ENCODE data around the gene CARS1. TPM values are rescaled to one million over a fixed set of nuclear protein-coding genes. Genes with fewer than 3 reads are reported as not detected.

Gene CARS1
- total and polyA plus RNA-seq, 2 of the 4 experiments (the other 2 are of a cell fraction): 72.7 to 78.3 TPM

GRCh38 chr11:3042496-3043314, 14.5 kb downstream of the CARS1 start (continued):
- TF ChIP-seq CHD1 (IDR thresholded peaks at IDR 0.05; ENCODE audit: low read depth, low read length): no peak

- H2BK5ac ChIP-seq (ENCODE audit: low read depth, low read length, poor library complexity, severe bottlenecking): no peak overlapping the region
- no peak overlapping the region for H4K91ac ChIP-seq (ENCODE audit: insufficient read depth, low read depth, low read length)
- H3K36me3 ChIP-seq (ENCODE audit: control insufficient read depth, insufficient read depth, low read length): peaks cover 61% of the 10 kb centered on the region
- WGBS, 2 experiments (ENCODE audit: extremely low coverage in 2 of 2, insufficient read length in 1 of 2): 92% methylated on average over 12 of the region's 17 CpGs; no CpG with 5 or more reads in 1 of the 2 experiments
- ChIA-PET CTCF (no interaction called here), POLR2A (ENCODE audit: unreplicated experiment) (no interaction called here)
- H2BK20ac ChIP-seq (ENCODE audit: low read depth, low read length): no peak overlapping the region
- no peaks in the 10 kb centered on the region for H3K9me3 ChIP-seq (ENCODE audit: control insufficient read depth, insufficient read depth, low read length)
- intact Hi-C loops (cut with micrococcal nuclease) (no loop called here), dilution Hi-C loops (cut with HindIII; ENCODE audit: low sequenced_read_pairs, unreplicated experiment) (no loop called here), in situ Hi-C loops (cut with MboI; ENCODE audit: low sequenced_read_pairs) (loop anchor here (5.0 kb wide), 1 partner anchor 50 kb away; no protein-coding TSS in a partner anchor)
- ATAC-seq (ENCODE audit: low read depth) (no peak), DNase-seq (no peak)
- no peak overlapping the region for H2AK5ac ChIP-seq (ENCODE audit: low read depth, low read length)
- no peak overlapping the region for H3K23ac ChIP-seq (ENCODE audit: low read depth, low read length)
- no peak overlapping the region for H3K4me2 ChIP-seq (ENCODE audit: low read depth, low read length)
- peaks cover 96% of the 10 kb centered on the region for H4K20me1 ChIP-seq (ENCODE audit: insufficient read depth, low read length)
- H3K18ac ChIP-seq (ENCODE audit: low read depth, low read length): no peak overlapping the region
- no peak overlapping the region for H3K27ac ChIP-seq (ENCODE audit: insufficient read depth, low read length)
- no peak overlapping the region for H4K8ac ChIP-seq (ENCODE audit: low read depth in 2 of 2, low read length in 2 of 2)
- no peak for TF ChIP-seq RAD21 (IDR thresholded peaks at IDR 0.05; ENCODE audit: low read length)
- TF ChIP-seq NFE2L2 (IDR thresholded peaks at IDR 0.05; ENCODE audit: low read depth, low read length): no peak
- no peak for TF ChIP-seq BHLHE40 (IDR thresholded peaks at IDR 0.05; ENCODE audit: low read depth, low read length)
- no peak for TF ChIP-seq RFX5 (IDR thresholded peaks at IDR 0.05; ENCODE audit: low read depth, low read length)
- TF ChIP-seq CTCF (conservative IDR thresholded peaks at IDR 0.05; ENCODE audit: low read depth, low read length): no peak
- H3K9ac ChIP-seq (ENCODE audit: low read depth, low read length): no peak overlapping the region
- peaks cover 26 to 88% of the 10 kb centered on the region in 2 experiments for H3K79me1 ChIP-seq (ENCODE audit: low read depth in 1 of 2, low read length in 2 of 2)
- no peak overlapping the region for H2BK15ac ChIP-seq (ENCODE audit: low read depth, low read length)
- no peak overlapping the region for H3K4ac ChIP-seq (ENCODE audit: low read depth, low read length)
- H3K9me1 ChIP-seq (ENCODE audit: insufficient read depth, low read length): peaks cover 23% of the 10 kb centered on the region
- H3K27me3 ChIP-seq (ENCODE audit: control insufficient read depth, insufficient read depth, low read length): no peaks in the 10 kb centered on the region
- BruUV-seq (replicated peaks): no TSS peak
- H2BK120ac ChIP-seq (ENCODE audit: low read depth, low read length): no peak overlapping the region
- H3K4me3 ChIP-seq (ENCODE audit: insufficient read depth, low read depth, low read length): no peak overlapping the region
- H3K4me1 ChIP-seq (ENCODE audit: control insufficient read depth, insufficient read depth, low read length): peaks cover 4% of the 10 kb centered on the region; the same call in 1 of the 2 replicates
- no peak overlapping the region for H3K56ac ChIP-seq (ENCODE audit: extremely low read depth, insufficient read depth, low read length)
- H2AFZ ChIP-seq (replicated peaks; ENCODE audit: low read length, poor library complexity): no peak overlapping the region
- H2AK9ac ChIP-seq (replicated peaks; ENCODE audit: low read depth, low read length, poor library complexity): peak overlapping the region; percentile 48
- no peak overlapping the region for H3K14ac ChIP-seq (replicated peaks; ENCODE audit: low read depth, low read length)
- H4K5ac ChIP-seq (ENCODE audit: low read depth, low read length): no peak overlapping the region
Measured at GRCh38 chr11:3041699-3042441, 15.4 kb downstream of the CARS1 start.

Data from IMR-90 (cell line).